ENCODE data around the gene TSTD1.

The TSTD1 gene

DNA sequence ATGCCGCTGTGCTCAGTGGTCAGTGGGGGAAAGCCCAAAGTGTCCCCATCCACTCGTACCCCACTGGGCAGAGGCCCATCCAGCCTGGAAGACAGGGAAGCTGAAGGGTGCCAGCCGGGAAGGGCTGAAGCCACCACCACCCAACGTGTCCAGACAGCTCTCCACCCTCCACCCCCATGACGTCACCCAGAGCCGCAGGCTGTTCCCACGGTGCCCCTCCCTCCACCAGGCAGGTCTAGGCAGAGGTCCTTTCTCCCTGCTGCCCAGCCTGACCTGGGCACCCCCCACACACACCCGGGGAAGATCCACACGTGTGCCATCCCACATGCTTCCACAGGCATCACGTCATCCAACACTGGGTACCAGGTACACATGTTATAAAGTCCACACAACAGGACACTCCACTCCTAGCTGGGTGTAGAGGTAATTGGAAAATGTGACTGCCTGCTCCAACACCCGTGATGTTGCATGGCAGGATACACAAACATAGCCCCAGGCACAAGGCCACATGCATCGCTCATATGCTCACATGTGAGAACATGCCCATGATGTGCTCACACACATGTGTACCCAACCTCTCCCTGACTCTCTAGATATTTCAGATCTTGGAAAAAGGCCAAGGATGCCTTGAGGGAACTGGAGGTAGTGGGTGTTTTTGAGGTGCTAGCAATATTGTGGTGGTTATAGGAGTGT is 36.1 kb upstream of the TSTD1 start:
- no peaks in the 10 kb centered on the region for H3K27me3 ChIP-seq (ENCODE audit: control insufficient read depth, insufficient read depth, low read length)
- no peak overlapping the region for H3K9ac ChIP-seq
- no peak overlapping the region for H3K4me2 ChIP-seq (ENCODE audit: low read length)
- no peak overlapping the region for H3K27ac ChIP-seq
- TF ChIP-seq CTCF (IDR thresholded peaks at IDR 0.05), result no peak
- no peak overlapping the region for H3K4me3 ChIP-seq (ENCODE audit: low read depth, low read length)
- no peaks in the 10 kb centered on the region for H3K36me3 ChIP-seq (ENCODE audit: control insufficient read depth, insufficient read depth, low read length)
- H3K9me3 ChIP-seq (ENCODE audit: control insufficient read depth, low read length), result no peaks in the 10 kb centered on the region
- no peaks in the 10 kb centered on the region for H3K4me1 ChIP-seq
- no peak overlapping the region for H2AFZ ChIP-seq
- H3K79me2 ChIP-seq, result no peaks in the 10 kb centered on the region

DNA sequence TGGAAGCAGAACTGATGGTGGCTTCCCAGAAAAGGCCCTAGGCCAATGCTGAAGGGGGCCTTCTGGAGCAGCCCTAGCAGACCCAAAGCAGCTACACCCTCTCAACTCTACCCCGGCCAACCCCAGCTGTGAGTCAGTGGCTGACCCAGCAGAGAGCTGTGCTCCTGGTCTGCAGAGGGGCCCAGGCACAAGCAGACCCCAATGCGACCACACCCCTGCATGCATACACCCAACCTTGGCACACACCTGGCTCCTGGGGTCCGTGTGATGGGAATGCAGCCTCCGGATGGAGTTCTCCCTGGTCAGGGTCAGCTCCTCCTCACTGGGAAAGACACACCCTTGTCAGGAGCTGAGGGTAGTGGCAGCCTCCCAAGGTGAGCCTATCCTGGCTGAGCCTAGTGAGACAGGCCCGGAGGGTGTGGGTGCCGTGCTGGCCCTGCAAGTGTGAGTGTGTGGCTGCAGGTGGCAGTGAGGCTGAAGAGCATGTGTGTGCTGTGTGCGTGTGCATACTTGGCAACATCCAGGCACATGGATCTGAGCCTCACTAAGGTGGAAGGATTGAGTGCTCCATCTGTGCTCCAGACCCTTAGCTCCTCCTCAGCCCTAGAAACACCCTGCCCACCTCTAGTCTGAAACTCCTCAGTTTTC is 34.8 kb upstream of the TSTD1 start:
- no peaks in the 10 kb centered on the region for H3K36me3 ChIP-seq (ENCODE audit: control insufficient read depth, insufficient read depth, low read length)
- no peak overlapping the region for H3K9ac ChIP-seq
- no peaks in the 10 kb centered on the region for H3K9me3 ChIP-seq (ENCODE audit: control insufficient read depth, low read length)
- no peak overlapping the region for H3K27ac ChIP-seq
- no peak overlapping the region for H3K4me2 ChIP-seq (ENCODE audit: low read length)
- no peak overlapping the region for H3K4me3 ChIP-seq (ENCODE audit: low read depth, low read length)
- H3K79me2 ChIP-seq, result no peaks in the 10 kb centered on the region
- no peak overlapping the region for H2AFZ ChIP-seq
- TF ChIP-seq CTCF (IDR thresholded peaks at IDR 0.05), result no peak
- H3K27me3 ChIP-seq (ENCODE audit: control insufficient read depth, insufficient read depth, low read length), result no peaks in the 10 kb centered on the region
- no peaks in the 10 kb centered on the region for H3K4me1 ChIP-seq

GRCh38 chr1:161072751-161073449 is 34.1 kb upstream of the TSTD1 start:
- Histone ChIP-seq H3K9ac (no peak overlapping the region), H3K27ac (no peak overlapping the region)
- TF ChIP-seq CTCF (IDR thresholded peaks at IDR 0.05), result no peak

GRCh38 chr1:161071886-161072371 is 33.2 kb upstream of the TSTD1 start:
- Histone ChIP-seq H3K4me1 (no peaks in the 10 kb centered on the region), H3K4me2 (ENCODE audit: low read length) (no peak overlapping the region), H3K9ac (no peak overlapping the region), H3K4me3 (ENCODE audit: low read depth, low read length) (no peak overlapping the region), H3K27me3 (ENCODE audit: control insufficient read depth, insufficient read depth, low read length) (no peaks in the 10 kb centered on the region), H3K27ac (no peak overlapping the region), H3K9me3 (ENCODE audit: control insufficient read depth, low read length) (no peaks in the 10 kb centered on the region), H2AFZ (no peak overlapping the region), H3K79me2 (no peaks in the 10 kb centered on the region), H3K36me3 (ENCODE audit: control insufficient read depth, insufficient read depth, low read length) (no peaks in the 10 kb centered on the region)
- TF ChIP-seq CTCF (IDR thresholded peaks at IDR 0.05), result peak; percentile 30

More at GRCh38 chr1:161072751-161073449, 34.1 kb upstream of the TSTD1 start:
- no peaks in the 10 kb centered on the region for H3K27me3 ChIP-seq (ENCODE audit: control insufficient read depth, insufficient read depth, low read length)
- H2AFZ ChIP-seq, result no peak overlapping the region
- no peaks in the 10 kb centered on the region for H3K9me3 ChIP-seq (ENCODE audit: control insufficient read depth, low read length)
- H3K4me2 ChIP-seq (ENCODE audit: low read length), result no peak overlapping the region
- no peaks in the 10 kb centered on the region for H3K79me2 ChIP-seq
- H3K36me3 ChIP-seq (ENCODE audit: control insufficient read depth, insufficient read depth, low read length), result no peaks in the 10 kb centered on the region
- no peak overlapping the region for H3K4me3 ChIP-seq (ENCODE audit: low read depth, low read length)
- no peaks in the 10 kb centered on the region for H3K4me1 ChIP-seq

Measured in parathyroid adenoma (tissue), 2 donors.